Activated naive CD8-positive, alpha-beta T cell treated with anti-CD3 and anti-CD28 coated beads for 36 hours (primary cell): ENCODE measurements around the gene ARAP1. TPM values are rescaled to one million over a fixed set of nuclear protein-coding genes. Genes with fewer than 3 reads are reported as not detected.

ENCODE experiments used
- DNase-seq: peaks from one replicate; pipeline ENCODE4 v3.0.0; 2021
- H3K27ac Mint-ChIP-seq: one replicate; pipeline ENCODE4 v1.8.0; 2022; ENCODE audit warnings: mild to moderate bottlenecking, moderate library complexity, mixed read lengths
- H3K27me3 Mint-ChIP-seq: one replicate; pipeline ENCODE4 v1.8.0; 2022; ENCODE audit warnings: mild to moderate bottlenecking, mixed read lengths
- H3K36me3 Mint-ChIP-seq: one replicate; pipeline ENCODE4 v1.8.0; 2021; ENCODE audit warnings: mild to moderate bottlenecking, mixed read lengths
- H3K4me1 Mint-ChIP-seq: one replicate; pipeline ENCODE4 v1.8.0; 2021; ENCODE audit warnings: mixed read lengths
- H3K4me3 Mint-ChIP-seq: one replicate; pipeline ENCODE4 v1.8.0; 2022; ENCODE audit warnings: mild to moderate bottlenecking, moderate library complexity, mixed read lengths
- H3K9me3 Mint-ChIP-seq: one replicate; pipeline ENCODE4 v1.8.0; 2022; ENCODE audit warnings: mixed read lengths
- total RNA-seq, 2 experiments: library from RNA; stranded (reverse); gene quantifications; one replicate each; pipeline ENCODE4 v1.2.3, GENCODE V29; 2021

ARAP1 gene
- total RNA-seq, 2 experiments from 2014 or later: 49.3 to 52.3 TPM

DNA sequence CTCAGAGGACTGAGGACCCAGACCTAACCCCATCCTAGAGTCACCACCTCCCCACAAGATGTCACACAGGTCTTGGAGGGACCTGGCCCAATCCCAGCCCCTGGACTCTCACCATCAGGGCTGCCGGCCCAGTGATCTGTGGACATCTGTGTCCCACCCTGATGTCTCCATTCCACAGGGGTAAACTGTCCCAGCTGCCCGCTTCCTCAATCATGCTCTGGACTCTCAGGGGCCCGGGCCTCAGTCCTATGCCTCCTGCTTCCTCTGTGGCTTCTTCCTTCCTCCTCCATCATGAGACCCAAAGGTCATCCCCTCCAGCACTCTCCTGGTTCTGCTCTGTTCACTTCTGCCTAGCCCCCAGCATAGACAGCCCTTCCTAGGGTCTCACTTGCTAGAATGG lies 32.2 kb downstream of the ARAP1 start:
- DNase-seq: no peak
- H3K4me3 Mint-ChIP-seq: peak overlapping the region; percentile 94
- H3K27me3 Mint-ChIP-seq: no peaks in the 10 kb centered on the region
- H3K36me3 Mint-ChIP-seq: peaks cover 2% of the 10 kb centered on the region
- H3K9me3 Mint-ChIP-seq: no peaks in the 10 kb centered on the region
- H3K27ac Mint-ChIP-seq: peak overlapping the region; percentile 60
- peaks cover 38% of the 10 kb centered on the region for H3K4me1 Mint-ChIP-seq

DNA sequence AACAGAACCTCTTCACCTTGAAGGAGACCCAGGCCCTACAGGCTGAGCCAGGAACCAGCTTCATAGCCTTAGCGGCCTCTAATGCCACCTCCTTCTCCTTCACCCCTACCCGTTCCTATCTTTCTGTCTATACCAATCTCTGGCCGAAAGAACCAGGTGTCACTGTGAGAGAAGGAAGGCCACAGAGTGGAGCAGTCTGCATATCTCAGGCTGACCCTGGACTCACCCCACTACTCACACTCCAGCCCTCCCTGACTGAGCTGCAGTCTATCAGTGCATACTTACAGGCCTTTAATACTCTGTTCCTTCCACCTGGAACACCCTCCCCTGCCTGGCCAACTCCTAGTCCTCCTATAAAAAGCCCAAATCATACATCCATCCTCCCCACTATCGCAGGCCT lies 32.7 kb downstream of the ARAP1 start:
- peaks cover 40% of the 10 kb centered on the region for H3K4me1 Mint-ChIP-seq
- peak overlapping the region; percentile 60 for H3K27ac Mint-ChIP-seq
- no peak for DNase-seq
- peak overlapping the region; percentile 94 for H3K4me3 Mint-ChIP-seq
- H3K9me3 Mint-ChIP-seq: no peaks in the 10 kb centered on the region
- peaks cover 2% of the 10 kb centered on the region for H3K36me3 Mint-ChIP-seq
- no peaks in the 10 kb centered on the region for H3K27me3 Mint-ChIP-seq

DNA sequence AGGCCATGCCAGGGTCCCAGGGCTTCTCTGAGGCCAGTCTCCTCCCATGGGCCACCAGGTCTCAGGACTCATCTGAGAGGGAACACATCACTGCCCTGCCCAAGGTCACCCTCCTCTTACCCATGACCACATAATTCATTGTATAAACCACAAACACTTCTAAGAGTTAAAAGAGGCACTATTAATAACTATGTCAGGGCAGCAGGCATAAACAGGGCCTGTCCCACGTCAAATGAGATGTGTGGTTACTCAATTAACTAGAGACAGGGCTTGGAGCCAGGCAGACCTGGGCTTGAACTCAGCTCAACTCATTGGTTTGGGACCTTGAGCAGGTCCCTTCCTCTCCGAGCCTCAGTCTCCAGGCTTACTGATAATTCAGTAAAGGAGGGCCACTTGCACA lies 33.1 kb downstream of the ARAP1 start:
- no peaks in the 10 kb centered on the region for H3K9me3 Mint-ChIP-seq
- no peak for DNase-seq
- peaks cover 41% of the 10 kb centered on the region for H3K4me1 Mint-ChIP-seq
- H3K36me3 Mint-ChIP-seq: peaks cover 2% of the 10 kb centered on the region
- H3K27me3 Mint-ChIP-seq: no peaks in the 10 kb centered on the region
- H3K4me3 Mint-ChIP-seq: peak overlapping the region; percentile 94
- H3K27ac Mint-ChIP-seq: peak overlapping the region; percentile 60

DNA sequence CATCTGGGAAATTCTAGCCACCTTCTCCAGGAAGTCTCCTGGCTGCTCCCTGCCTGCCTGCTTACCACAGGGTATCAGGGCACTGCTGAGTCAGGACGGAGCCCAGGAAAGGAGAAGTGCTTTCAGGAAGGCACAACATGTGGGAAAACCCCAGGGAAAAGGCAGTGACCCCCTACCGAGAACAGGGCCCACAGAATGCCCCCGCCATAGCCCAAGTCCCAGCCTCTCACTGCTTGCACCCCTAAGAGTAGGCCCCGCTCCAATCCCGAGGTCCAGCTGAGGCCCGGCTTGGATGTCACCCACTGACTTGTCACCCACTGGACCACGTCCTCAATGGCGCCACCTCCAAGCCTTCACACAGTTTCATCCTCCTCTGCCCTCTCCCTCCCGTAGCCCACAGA lies 34.1 kb downstream of the ARAP1 start:
- DNase-seq: no peak
- H3K4me1 Mint-ChIP-seq: peaks cover 41% of the 10 kb centered on the region
- no peaks in the 10 kb centered on the region for H3K9me3 Mint-ChIP-seq
- peak overlapping the region; percentile 40 for H3K27ac Mint-ChIP-seq
- no peaks in the 10 kb centered on the region for H3K27me3 Mint-ChIP-seq
- peaks cover 2% of the 10 kb centered on the region for H3K36me3 Mint-ChIP-seq
- no peak overlapping the region for H3K4me3 Mint-ChIP-seq

DNA sequence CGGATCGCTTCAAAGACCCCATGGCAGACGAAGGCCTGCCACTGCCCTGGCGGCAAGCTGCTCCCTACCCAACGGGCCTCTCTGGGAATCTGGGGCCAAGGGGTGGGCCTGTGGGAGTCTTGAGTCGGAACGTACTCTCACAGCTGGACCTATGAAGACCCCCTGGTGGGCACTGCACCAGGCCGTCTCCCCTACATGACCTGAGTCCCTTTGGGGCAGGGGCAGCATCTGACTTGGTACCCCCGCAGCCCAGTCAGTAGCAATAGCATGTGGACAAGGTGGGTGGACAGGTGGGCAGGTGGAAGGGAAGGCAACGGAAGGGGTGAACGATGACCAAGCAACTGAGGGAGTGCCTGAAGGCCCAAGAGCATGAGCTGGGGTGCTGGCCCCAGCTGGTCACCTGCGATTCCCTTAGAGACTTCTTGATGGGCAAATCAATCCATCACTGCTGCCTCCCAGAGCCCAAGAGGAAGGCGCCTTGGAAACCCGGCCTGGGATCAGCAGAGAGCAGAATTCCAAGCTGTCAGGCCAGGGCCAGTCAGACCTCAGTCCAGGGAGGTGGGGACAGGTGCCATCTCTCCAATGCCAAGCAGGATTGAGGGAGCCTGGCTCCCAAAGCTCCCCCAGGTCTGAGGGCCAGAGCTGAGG lies 35.3 kb downstream of the ARAP1 start:
- Mint-ChIP-seq H3K4me1 (peaks cover 40% of the 10 kb centered on the region), H3K9me3 (no peaks in the 10 kb centered on the region), H3K4me3 (no peak overlapping the region), H3K36me3 (peaks cover 2% of the 10 kb centered on the region), H3K27ac (no peak overlapping the region), H3K27me3 (no peaks in the 10 kb centered on the region)
- DNase-seq: no peak

DNA sequence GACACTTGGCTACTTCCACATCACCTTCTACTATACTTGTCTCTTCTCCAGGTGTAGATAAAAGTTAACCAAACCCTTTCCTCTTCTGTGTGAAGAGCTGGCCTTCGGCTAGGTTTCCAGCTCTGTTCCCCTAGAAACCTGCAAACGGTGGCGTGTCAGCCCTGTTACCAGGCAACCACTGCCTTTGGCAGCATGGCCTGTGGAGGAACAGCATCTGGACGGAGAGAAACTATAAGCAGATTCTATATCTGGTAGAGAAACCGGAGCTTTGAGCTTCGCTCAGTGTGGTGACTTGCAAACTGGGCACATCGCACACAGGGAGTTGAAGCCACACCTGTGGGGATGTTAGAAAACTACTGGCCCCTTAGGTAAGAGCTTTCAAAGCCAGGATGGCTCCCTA lies 35.9 kb downstream of the ARAP1 start:
- Mint-ChIP-seq H3K36me3 (peaks cover 2% of the 10 kb centered on the region), H3K9me3 (no peaks in the 10 kb centered on the region), H3K4me3 (no peak overlapping the region), H3K4me1 (peaks cover 40% of the 10 kb centered on the region), H3K27me3 (no peaks in the 10 kb centered on the region), H3K27ac (no peak overlapping the region)
- DNase-seq: no peak

DNA sequence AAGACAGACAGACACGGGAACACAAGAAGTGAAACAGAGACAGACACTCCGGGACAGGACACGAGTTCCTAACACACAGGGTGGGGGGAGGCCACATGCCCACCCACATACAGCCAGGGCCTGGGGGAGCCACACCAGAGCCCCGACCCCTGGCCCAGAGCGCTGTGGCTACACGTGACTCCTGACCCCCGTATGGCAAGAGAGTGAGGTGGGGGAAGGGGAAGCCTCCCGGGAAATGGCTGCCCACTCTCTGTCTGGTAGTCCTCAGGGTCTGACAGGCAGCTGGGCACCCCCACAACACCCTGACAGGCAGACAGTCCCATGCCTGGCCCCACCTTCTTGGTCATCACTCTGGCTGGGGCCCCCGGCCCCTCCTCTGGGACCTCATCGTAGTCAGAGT lies 39.4 kb downstream of the ARAP1 start:
- Mint-ChIP-seq H3K36me3 (peaks cover 11% of the 10 kb centered on the region), H3K4me3 (no peak overlapping the region), H3K4me1 (peaks cover 12% of the 10 kb centered on the region)

DNA sequence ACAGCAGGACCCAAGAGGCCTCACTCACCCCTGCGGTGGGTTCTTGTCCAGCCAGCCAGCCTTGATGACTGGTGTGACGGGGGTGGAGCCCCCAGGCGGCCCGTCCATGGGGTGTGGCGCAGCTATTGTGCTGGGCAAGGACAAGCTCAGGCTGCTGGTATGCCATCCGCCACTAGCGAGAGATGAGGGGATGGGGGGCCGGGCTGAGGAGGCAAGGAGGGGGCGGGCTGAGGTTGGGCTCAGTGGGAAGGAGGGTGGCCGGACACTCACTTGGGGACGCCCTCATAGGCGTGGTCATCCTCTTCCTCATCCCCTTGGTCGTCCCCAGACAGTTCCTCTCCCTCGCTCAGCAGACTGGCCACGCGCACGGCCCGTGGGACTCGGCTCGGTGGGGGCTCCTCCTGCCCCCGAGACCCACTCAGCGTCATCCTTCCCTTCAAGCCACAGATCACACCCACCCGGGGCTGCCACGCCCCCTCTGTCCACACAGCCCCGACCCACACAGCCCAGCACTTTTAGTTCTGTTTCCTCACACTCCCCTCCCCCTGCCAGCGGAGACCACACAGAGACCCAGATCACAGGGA lies 39.9 kb downstream of the ARAP1 start:
- Mint-ChIP-seq H3K27ac (no peak overlapping the region), H3K4me3 (no peak overlapping the region), H3K9me3 (no peaks in the 10 kb centered on the region), H3K27me3 (no peaks in the 10 kb centered on the region), H3K36me3 (peaks cover 15% of the 10 kb centered on the region), H3K4me1 (peaks cover 9% of the 10 kb centered on the region)
- DNase-seq: no peak

More for the DNA sequence above, 39.4 kb downstream of the ARAP1 start:
- H3K27ac Mint-ChIP-seq: no peak overlapping the region
- no peak for DNase-seq
- no peaks in the 10 kb centered on the region for H3K9me3 Mint-ChIP-seq
- no peaks in the 10 kb centered on the region for H3K27me3 Mint-ChIP-seq

DNA sequence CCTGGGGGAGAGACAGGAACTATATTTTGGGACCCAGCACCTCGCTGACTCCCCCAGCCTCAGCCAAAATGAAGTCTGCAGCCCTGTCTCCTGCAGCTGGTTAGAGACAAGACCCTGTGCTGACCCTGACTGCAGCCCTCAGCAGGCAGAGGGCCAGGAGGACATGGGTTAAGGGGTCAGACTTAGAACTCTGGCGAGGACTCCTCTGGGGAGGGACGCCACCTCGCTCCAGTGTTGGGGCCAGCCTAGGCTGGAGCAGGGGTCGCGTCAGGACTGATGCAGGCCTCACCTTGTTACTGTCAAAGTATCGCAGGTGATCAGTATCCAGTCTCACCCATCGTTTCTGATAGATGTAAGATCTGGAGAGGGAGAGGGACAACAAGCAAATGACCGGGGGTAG lies 41.1 kb downstream of the ARAP1 start:
- no peak for DNase-seq
- Mint-ChIP-seq H3K4me1 (peaks cover 6% of the 10 kb centered on the region), H3K4me3 (no peak overlapping the region), H3K27me3 (no peaks in the 10 kb centered on the region), H3K27ac (no peak overlapping the region), H3K9me3 (no peaks in the 10 kb centered on the region), H3K36me3 (peaks cover 15% of the 10 kb centered on the region)

DNA sequence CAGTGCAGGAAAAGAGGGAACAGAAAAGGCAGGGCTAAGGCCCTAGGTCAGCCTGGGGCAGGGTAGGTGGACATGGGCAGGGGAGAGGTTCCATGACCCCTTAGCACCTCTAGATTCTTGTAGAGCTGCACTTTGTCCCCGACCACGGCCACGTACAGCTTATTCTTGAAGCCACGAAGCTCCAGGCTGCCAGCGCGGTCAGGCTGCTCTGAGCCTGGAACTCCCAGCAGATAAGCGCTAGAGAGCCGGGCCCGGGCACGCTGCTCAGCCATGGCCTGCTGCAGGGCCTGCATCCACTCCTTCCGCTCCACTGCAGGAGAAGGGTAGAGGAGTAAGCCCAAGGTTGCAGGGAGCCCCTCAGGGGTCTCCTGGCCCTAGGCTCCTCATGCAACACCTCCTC lies 41.9 kb downstream of the ARAP1 start:
- H3K36me3 Mint-ChIP-seq: peaks cover 15% of the 10 kb centered on the region
- peaks cover 5% of the 10 kb centered on the region for H3K4me1 Mint-ChIP-seq
- no peak overlapping the region for H3K27ac Mint-ChIP-seq
- H3K4me3 Mint-ChIP-seq: no peak overlapping the region
- H3K27me3 Mint-ChIP-seq: no peaks in the 10 kb centered on the region
- H3K9me3 Mint-ChIP-seq: no peaks in the 10 kb centered on the region
- no peak for DNase-seq

DNA sequence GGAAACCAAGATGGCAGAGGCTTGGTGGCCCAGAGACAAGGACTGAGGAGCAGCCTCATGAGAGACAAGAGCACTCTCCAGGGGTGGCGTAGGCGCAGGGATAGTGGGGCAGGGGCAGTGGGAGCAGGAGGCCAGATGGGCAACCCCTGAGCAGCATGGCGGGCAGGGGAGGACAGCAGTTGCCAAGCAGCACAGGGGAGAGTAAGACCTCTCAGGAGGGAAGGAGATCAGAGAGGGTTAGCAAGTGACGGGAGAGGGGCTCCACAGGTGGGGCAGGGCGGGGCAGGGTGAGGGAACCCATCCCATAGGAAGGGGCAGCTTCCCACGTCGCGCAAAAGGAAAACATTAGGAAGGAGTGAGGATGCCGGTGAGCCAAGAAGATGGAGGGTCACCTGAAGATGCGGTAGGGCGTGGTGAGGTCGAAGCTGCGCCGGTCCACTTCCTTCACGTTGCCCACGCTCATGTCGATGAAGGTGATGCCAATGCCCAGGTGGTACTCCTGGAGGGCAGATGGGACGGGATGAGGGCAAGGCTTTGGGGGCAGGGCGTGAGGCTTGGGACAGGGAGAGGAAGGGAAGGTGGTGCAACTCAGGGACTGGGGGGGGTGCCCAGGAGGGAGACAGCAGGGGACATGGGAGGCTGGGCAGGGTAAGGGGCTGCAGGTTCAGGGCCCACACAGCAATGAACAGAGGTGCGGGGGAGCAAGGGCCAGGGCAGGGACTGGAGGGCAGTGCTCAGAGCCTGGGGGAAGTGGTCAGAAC lies 42.5 kb downstream of the ARAP1 start:
- Mint-ChIP-seq H3K9me3 (no peaks in the 10 kb centered on the region), H3K4me3 (no peak overlapping the region), H3K4me1 (peaks cover 2% of the 10 kb centered on the region), H3K27me3 (no peaks in the 10 kb centered on the region), H3K27ac (no peak overlapping the region), H3K36me3 (peaks cover 15% of the 10 kb centered on the region)
- no peak for DNase-seq

DNA sequence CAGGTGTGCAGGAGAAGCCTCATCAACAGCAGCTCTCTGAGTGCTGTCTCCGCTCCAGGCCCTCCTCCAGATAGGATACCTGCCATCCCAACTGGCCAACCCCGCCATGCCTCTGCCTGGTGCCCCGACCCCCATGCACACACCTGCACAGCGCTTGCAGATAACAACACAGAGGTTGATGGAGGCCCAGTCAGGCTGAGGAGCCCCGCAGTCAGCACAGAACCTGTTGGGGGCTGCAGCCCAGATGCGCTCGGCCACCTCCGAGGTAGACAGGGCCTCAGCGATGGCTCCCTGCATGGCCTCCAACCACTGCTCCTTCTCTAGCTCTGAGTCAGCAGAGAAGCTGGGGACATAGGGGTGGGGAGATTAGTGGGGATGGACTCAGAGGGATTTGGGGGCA lies 45.2 kb downstream of the ARAP1 start:
- no peak overlapping the region for H3K27ac Mint-ChIP-seq
- H3K36me3 Mint-ChIP-seq: peaks cover 15% of the 10 kb centered on the region
- no peaks in the 10 kb centered on the region for H3K4me1 Mint-ChIP-seq
- H3K27me3 Mint-ChIP-seq: no peaks in the 10 kb centered on the region
- no peaks in the 10 kb centered on the region for H3K9me3 Mint-ChIP-seq
- no peak for DNase-seq
- no peak overlapping the region for H3K4me3 Mint-ChIP-seq

DNA sequence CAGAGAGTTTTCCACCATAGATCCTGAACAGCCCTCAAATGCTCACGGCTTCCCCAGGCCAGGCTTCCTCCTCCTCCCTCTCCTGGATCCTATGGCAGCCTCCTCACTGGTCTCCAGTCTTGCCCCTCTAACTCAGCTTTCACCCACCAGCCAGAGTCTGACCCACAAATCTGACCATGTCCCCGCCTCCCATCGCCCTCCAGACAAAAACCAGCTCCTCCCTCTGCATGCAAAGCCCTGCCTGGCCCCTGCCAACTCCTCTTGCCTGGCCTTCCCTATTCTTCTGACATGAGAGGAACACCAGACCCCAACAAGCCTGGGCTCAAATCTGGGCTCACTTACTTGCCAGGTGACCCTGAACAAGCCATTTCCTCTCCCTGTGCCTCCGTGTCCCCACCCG lies 45.6 kb downstream of the ARAP1 start:
- no peaks in the 10 kb centered on the region for H3K27me3 Mint-ChIP-seq
- peaks cover 15% of the 10 kb centered on the region for H3K36me3 Mint-ChIP-seq
- no peaks in the 10 kb centered on the region for H3K4me1 Mint-ChIP-seq
- H3K4me3 Mint-ChIP-seq: no peak overlapping the region
- H3K27ac Mint-ChIP-seq: no peak overlapping the region
- no peak for DNase-seq
- H3K9me3 Mint-ChIP-seq: no peaks in the 10 kb centered on the region

DNA sequence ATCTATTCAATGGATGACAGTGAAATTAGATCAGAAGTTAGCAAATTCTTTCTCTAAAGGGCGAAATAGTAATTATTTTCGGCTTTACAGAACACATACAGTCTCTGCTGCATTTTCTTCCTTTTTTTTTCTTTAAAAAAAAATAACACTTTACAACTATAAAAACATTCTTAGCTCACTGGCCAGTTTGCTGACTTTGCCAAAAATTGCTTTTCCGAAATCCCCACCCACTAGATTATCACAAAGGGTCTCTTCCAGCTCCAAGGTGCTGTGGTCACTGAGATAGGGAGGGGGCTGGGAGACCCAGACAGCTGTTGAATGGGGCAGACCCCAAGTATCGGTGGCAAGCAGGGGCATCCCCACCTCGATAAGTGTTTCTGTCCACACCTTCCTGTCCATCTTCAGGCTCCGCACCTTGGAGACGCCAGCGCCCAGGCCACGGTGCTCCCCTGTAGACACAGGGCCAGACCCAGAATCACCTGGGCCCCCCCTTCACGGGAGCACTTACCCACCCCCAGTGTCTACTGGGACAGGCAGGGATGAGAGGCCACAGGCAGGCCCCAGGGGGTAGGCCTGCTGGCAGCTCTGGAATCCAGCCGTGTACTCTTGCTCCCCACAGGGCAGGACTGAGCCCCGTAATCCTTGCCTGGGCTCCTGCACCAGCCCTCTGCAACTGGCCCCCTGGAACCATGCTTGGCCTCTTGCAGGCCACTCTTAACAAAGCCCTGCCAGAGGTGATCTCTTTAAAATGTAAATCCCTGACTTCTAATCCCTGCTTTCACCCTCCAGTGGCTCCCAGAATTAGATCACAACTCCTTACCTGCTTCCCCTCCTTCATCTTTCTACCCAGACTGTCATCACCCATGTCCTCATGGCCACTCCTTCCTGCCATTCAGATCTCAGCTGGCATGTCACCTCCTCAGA lies 46.5 kb downstream of the ARAP1 start:
- peak overlapping the region; percentile 52 for H3K27ac Mint-ChIP-seq
- no peak for DNase-seq
- no peaks in the 10 kb centered on the region for H3K9me3 Mint-ChIP-seq
- no peaks in the 10 kb centered on the region for H3K4me1 Mint-ChIP-seq
- H3K4me3 Mint-ChIP-seq: no peak overlapping the region
- no peaks in the 10 kb centered on the region for H3K27me3 Mint-ChIP-seq
- H3K36me3 Mint-ChIP-seq: peaks cover 15% of the 10 kb centered on the region

DNA sequence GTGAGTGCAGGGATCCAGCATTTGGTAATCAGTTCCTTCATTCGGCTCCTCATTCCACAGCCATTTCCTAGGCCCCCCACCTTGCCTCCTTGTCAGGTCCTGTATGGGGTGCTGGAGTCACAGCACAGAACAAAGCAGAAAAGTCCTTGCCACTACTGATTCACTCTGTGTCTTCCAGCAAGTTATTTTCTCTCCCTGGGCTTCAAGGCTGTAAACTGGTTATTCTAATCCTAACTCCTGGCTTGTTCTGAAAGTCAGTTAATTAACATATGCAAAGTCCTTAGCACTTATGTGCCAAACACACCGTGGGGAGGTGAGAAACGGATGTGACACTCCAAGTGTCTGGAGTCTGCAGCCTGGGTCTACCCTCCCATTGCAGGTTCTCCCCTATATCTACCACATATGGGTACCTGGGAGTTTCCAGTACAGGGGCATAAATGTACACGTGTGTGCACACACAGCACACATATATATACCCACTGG lies 47.4 kb downstream of the ARAP1 start:
- DNase-seq: no peak
- H3K27ac Mint-ChIP-seq: peak overlapping the region; percentile 38
- no peaks in the 10 kb centered on the region for H3K27me3 Mint-ChIP-seq
- H3K4me3 Mint-ChIP-seq: no peak overlapping the region
- H3K9me3 Mint-ChIP-seq: no peaks in the 10 kb centered on the region
- peaks cover 15% of the 10 kb centered on the region for H3K36me3 Mint-ChIP-seq
- no peaks in the 10 kb centered on the region for H3K4me1 Mint-ChIP-seq
